Measurements from ENCODE around the gene RTL10.

Gene RTL10

GRCh38 chr22:19875531-19876313 lies 21.0 kb upstream of the RTL10 start:
- no peak for DNase-seq

GRCh38 chr22:19875061-19875530 lies 20.4 kb upstream of the RTL10 start:
- DNase-seq, result no peak

DNA sequence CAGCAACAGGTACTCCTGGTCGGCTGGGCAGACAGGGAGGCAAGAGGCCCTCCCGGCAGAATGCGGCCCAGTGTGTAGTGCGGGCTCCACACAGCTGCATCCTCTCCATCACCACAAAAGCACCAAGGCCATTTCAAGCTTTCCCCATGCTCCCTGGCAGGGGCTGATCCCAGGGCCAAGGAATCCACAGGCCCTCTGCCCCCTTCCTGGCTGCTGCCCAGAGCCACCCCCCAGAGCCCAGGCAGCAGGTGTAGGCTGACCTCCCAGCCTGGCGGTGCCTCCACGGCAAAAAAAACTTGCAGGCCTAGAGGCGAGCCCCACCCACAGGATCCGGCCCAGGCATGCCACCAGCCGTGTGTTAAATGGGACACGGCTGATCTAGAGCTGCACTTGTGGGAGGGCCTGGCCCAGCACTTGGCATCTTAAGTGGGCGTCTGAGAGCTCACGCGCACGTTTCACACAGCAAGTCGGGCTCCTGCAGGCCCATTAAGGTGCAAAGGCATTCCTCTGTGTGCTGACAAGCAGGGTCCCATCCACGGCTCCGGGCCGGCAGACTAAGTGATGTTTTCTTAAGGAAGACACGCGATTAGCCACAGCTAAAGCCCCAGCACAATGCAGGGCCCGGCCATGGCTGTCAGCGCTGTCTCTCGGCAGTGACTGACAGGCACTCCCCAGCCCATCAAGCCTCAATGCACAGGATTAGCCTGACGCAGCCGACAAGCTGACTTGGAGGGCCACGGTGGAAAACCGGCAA lies 19.8 kb upstream of the RTL10 start:
- DNase-seq, result no peak

DNA sequence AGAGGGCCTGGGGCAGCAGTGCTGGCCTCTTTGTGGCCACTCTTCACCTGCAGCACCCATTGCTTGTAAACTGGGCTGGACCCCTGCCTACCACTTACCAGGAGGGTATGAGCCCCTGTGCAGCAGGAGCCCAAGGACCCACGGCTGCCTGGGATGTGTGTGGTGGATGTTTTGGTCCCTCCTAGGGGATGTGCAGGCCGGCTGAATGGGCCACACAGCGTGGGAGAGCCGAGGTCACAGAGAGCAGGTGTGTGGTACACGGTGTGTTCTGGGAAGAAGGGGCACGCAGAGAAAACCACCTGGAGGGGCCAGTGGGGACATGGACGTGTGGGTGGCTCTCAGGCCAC lies 19.3 kb upstream of the RTL10 start:
- DNase-seq, result no peak

- no peak for DNase-seq
Observed at GRCh38 chr22:19873138-19873959, 18.7 kb upstream of the RTL10 start.

- no peak for DNase-seq
Observed at GRCh38 chr22:19872779-19873137, 18.1 kb upstream of the RTL10 start.

DNA sequence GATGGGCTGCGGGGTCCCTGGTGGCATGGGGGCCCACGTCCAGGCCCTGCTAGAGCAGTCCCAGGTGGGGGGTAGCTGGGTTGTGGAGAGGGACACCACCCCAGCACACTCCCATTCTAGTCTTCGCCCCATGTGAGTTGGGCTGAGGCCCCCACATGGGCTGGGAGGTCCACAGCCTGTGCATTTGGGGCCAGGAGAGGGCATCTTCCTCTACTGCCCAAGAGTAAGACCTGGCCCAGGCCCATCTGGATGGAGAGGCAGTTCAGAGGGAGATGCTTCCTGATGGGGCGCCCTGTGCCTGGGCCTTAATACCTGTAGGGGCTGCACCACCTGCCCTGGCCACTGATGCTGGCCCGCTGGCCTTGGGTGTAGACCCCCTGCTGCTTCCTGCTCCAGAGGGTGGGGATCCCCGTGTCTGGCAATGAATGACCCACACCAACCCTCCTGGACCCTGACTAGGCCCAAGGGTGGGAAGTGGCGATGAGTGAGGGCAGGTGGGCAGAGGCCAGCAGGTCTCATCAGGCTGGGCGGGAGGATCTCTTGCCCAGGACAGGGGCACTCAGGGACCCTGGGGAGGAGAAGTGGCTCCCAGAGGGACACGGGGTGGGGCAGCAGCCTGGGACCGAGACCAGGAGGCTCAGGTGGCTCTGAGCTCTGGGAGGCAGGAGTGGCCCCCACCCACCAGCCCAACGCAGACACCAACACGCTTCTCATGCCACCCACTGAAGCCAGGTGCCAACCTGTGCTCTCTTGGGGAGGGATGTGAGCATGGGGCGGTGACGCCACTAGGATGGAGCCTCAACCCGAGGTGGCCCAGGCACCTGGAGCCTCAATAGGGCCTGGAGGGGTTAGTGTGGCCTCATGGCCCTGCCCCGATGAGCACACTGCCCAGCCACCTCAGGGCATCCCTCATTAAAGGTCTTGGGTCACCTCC lies 17.4 kb upstream of the RTL10 start:
- no peak for DNase-seq

- DNase-seq, result no peak
Observed at GRCh38 chr22:19871023-19871844, 16.6 kb upstream of the RTL10 start.

GRCh38 chr22:19870153-19871022 lies 15.7 kb upstream of the RTL10 start:
- DNase-seq, result no peak

DNA sequence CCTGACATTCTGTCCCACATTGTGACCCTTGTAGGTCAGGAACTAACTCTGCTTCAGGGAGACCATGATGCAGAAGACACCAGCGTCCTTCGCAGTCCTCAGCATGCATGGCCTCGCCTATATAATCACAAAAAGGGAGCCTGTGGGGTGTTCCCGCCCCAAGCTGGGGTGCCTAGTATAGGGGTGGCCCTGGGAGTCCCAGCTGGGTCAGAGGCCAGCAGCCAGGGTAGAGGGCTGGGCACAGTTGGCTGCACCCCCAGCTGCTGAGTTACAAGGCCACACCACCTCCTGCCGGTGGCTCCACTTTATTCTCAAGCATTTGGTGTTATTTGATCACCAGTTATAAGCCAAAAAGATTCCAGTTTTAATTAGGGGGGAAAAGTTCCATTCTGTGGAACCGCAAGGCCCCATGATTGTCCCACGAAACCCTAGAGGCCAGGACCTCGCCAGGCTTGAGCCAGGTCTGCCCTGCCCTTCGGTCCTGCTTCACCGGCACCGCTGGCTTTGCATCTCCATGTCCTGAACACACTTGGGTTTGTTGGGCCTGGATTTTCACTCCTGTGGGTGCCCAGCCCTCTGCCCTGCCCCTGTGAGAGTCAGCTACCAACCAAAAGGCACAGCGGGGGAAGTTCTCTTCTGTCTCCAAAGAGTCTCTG lies 15.0 kb upstream of the RTL10 start:
- DNase-seq, result no peak

GRCh38 chr22:19868773-19869471 lies 14.2 kb upstream of the RTL10 start:
- DNase-seq, result no peak

GRCh38 chr22:19868333-19868732 lies 13.7 kb upstream of the RTL10 start:
- no peak for DNase-seq

GRCh38 chr22:19867617-19868016 lies 12.9 kb upstream of the RTL10 start:
- DNase-seq, result no peak

DNA sequence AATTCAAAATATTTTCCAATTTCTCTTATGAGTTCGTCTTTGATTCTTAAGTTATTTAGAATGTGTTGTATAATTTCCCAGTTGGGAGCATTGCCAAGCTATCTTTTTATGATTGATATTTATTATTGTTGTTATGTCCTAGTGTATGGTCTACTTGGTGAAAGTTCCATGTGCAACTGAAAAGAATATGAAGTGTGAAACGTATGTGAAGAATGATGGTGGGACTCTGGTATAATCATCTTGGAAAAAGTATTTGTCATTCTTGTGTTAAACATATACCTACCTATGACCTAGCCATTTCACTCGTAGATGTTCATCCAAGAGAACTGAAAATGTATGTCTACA lies 12.0 kb upstream of the RTL10 start:
- DNase-seq, result no peak

DNA sequence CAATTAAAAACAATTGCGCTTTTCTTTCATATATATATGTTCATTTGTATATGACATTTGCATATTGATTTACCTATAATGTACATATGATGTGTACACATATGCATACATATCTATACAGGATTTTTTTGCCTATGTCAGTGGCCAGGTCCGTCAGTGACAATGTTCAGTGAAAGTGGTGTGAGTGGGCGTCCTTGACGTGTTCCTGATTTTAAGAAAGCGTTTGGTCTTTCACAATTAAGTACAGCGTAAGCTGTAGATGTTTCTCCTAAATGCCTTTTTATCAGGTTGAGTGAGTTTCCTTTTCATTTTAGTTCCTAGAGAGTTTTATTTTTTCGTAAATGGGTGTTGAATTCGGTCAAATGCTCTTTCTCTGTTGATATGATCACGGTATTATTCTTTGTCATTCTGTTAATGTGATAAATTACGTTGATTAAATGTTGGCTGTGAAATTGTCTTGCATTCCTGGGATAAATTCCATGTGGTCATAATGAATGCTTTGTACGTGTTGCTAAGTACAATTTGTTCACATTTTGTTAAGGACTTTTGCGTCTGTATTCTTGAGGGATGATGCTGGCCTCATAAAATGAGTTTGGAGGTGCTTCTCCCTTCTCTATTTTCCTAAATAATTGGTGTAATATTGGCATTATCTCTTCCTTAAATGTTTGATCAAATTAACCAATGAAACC lies 10.6 kb upstream of the RTL10 start:
- DNase-seq, result no peak

GRCh38 chr22:19864538-19865106 lies 9.9 kb upstream of the RTL10 start:
- no peak for DNase-seq

DNA sequence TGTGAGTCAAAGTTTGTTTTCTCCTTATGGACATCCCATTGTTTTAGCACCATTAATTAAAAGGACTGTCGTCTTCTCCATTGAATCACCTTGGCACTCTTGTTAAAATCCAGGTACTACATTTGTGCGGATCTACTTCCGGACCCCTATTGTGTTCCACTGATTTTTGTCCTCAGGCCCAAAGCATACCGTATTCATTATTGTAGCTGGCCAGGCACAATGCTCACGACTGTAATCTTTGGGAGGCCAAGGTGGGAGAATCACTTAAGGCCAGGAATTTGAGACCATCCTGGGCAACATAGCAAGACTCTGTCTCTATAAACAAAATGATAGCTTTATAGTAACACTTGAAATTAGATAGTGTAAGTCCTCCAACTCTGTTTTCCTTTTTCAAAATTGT lies 8.9 kb upstream of the RTL10 start:
- DNase-seq, result no peak

DNA sequence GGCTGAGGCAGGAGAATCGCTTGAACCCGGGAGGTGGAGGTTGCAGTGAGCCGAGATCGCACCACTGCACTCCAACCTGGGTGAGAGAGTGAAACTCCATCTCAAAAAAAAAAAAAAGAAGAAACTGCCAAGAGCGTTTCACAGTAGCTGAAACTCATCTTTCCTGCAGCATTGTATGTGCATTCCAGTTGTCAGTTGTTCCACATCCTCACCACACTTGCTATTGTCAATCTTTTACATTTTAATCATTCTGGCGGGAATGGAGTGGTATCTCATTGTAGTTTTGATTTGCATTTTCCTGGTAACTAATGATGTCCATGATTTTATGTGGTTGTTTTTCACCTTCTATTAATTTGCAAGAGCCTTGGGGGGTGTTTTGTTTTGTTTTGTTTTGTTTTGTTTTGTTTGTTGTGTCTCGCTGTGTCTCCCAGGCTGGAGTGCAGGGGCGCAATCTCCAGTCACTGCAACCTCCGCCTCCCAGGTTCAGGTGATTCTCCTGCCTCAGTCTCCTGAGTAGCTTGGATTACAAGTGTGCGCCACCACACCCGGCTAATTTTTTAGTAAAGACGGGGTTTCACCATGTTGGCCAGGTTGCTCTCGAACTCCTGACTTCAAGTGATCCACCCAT lies 8.1 kb upstream of the RTL10 start:
- DNase-seq, result no peak

All from NCI-H1694 (cell line).